HepG2 (cell line): Measurements from ENCODE around the gene ARHGEF6.

Experiments
- BRCA1 ChIP-seq: sonication (generic); formaldehyde crosslinking; IDR thresholded peaks from 2 replicates; pipeline ENCODE4 v1.4.0; 2020; ENCODE audit warnings: missing genetic modification reagents
- CCDC6 ChIP-seq: sonication (generic); formaldehyde crosslinking; IDR thresholded peaks from 2 replicates; pipeline ENCODE4 v1.8.1; 2022; ENCODE audit warnings: mild to moderate bottlenecking, missing genetic modification reagents, moderate library complexity
- CENPX ChIP-seq: sonication (generic); formaldehyde crosslinking; IDR thresholded peaks from 2 replicates; pipeline ENCODE4 v1.9.0; 2021; ENCODE audit warnings: mild to moderate bottlenecking, missing genetic modification reagents, moderate library complexity
- IKZF1 ChIP-seq: fragments of 450-650 bp; IDR thresholded peaks from 2 replicates; pipeline ENCODE4 v1.7.1; 2016
- POLR2AphosphoS5 ChIP-seq: IDR thresholded peaks from 2 replicates; pipeline ENCODE4 v1.6.1; 2012; ENCODE audit warnings: low read depth, low read length
- RAD21 ChIP-seq: fragments of 450-650 bp; formaldehyde crosslinking; IDR thresholded peaks from 2 replicates; pipeline ENCODE4 v1.5.0; 2020; ENCODE audit warnings: mild to moderate bottlenecking
- SSRP1 ChIP-seq: IDR thresholded peaks from 2 replicates; pipeline ENCODE4 v1.6.1; 2016; ENCODE audit warnings: control low read depth
- ZBTB7A ChIP-seq: sonication (generic); formaldehyde crosslinking; IDR thresholded peaks from 2 replicates; pipeline ENCODE4 v1.8.0; 2022; ENCODE audit warnings: mild to moderate bottlenecking, missing genetic modification reagents
- ZNF180 ChIP-seq: sonication (generic); formaldehyde crosslinking; IDR thresholded peaks from 2 replicates; pipeline ENCODE4 v1.4.0; 2020; ENCODE audit warnings: low read depth, missing genetic modification reagents, borderline replicate concordance
- ZNF354B ChIP-seq: sonication (generic); formaldehyde crosslinking; IDR thresholded peaks from 2 replicates; pipeline ENCODE4 v1.8.0; 2022; ENCODE audit warnings: mild to moderate bottlenecking, missing genetic modification reagents
- ZSCAN29 ChIP-seq: sonication (generic); formaldehyde crosslinking; conservative IDR thresholded peaks from 2 replicates; pipeline ENCODE4 v1.4.0; 2020; ENCODE audit warnings: mild to moderate bottlenecking, missing genetic modification reagents
- ZZZ3 ChIP-seq: sonication (generic); formaldehyde crosslinking; IDR thresholded peaks from 2 replicates; pipeline ENCODE4 v1.4.0; 2020; ENCODE audit warnings: missing genetic modification reagents, mild to moderate bottlenecking, borderline replicate concordance
- TF ChIP-seq, protein P1 (sequence below): sonication (generic); formaldehyde crosslinking; IDR thresholded peaks from 2 replicates; pipeline ENCODE4 v1.4.0; 2020; ENCODE audit warnings: missing genetic modification reagents

DNA sequence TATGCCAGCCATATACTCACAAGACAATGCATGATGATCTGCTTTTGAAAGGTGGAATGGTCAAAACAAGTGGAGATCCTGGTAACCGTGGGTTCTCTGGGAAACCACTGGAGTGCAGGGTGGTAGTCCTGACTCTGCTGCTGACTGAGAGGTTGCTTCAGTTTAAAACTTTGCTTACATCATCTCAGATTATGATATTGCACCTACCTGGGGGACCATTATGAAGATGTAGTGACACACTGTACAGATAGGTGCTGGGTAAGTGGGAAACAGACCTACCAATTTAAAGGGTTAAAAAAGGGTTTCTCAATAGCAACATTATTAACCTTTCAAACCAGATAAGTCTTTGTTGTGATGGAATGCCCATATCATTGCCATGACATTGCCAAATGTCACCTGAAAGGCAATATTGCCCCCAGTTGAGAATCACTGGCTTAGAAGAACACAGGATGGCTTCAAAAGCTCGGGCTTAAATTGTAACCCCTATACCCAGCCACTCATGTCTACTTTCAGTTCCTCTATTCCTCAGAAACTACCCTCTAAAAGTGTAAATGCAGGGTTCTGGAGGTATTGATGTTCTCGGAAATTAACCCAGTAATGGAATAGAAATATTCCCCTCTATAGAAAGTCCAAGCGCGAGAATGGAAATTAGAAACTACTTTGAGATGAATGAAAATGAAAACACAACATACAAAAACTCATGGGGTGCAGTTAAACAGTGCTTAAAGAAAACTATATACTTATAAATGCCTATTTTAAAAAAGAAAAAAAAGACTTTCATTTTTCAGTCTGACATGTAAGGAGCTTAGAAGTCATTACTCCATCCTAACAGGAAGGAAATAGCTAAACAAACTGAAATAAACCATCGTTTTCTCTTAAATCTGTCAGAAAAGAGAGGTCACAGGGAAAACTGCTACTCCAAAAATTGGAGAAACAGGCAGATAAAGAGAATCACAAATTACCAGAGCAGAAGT, 65.8 kb downstream of the ARHGEF6 start:
- TF ChIP-seq BRCA1, result no peak
- no peak for TF ChIP-seq POLR2AphosphoS5
- TF ChIP-seq ZNF354B, result no peak
- TF ChIP-seq ZZZ3 (CRISPR knock-in tag), result no peak
- no peak for TF ChIP-seq ZNF180 (CRISPR knock-in tag)
- no peak for TF ChIP-seq RAD21 (CRISPR knock-in tag)
- TF ChIP-seq SSRP1 (CRISPR knock-in tag), result no peak
- no peak for TF ChIP-seq CENPX (CRISPR knock-in tag)
- TF ChIP-seq ZBTB7A (CRISPR knock-in tag), result no peak
- TF ChIP-seq, protein P1, sequence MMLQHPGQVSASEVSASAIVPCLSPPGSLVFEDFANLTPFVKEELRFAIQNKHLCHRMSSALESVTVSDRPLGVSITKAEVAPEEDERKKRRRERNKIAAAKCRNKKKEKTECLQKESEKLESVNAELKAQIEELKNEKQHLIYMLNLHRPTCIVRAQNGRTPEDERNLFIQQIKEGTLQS (CRISPR knock-in tag), result no peak
- TF ChIP-seq ZSCAN29, result no peak
- TF ChIP-seq IKZF1, result no peak
- no peak for TF ChIP-seq CCDC6 (CRISPR knock-in tag)
